GM23338 (cell line): ENCODE data around the gene TNRC18. TPM values are rescaled to one million over a fixed set of nuclear protein-coding genes. Genes with fewer than 3 reads are reported as not detected.

ENCODE experiments used
- ATAC-seq: fragments of 200-7000 bp; cut with Tn5 transposase; 3 replicates; pipeline ENCODE4 v1.9.1; 2020
- DNase-seq: peaks from one replicate; pipeline ENCODE4 v3.0.0-alpha.2; 2015; ENCODE audit warnings: low spot score
- H2AFZ ChIP-seq: fragments of 200-600 bp; sonication (generic); 2 replicates; pipeline ENCODE4 v1.8.0; 2016; ENCODE audit warnings: antibody characterized with exemption, mild to moderate bottlenecking, moderate library complexity
- H3F3A ChIP-seq: fragments of 200-600 bp; sonication (generic); replicated peaks from 2 replicates; pipeline ENCODE4 v1.8.0; 2017; ENCODE audit warnings: antibody characterized with exemption, mixed run types, low read depth
- H3K27ac ChIP-seq: fragments of 200-600 bp; sonication (generic); 2 replicates; pipeline ENCODE4 v1.6.1; 2016; ENCODE audit warnings: low read depth
- H3K27me3 ChIP-seq: fragments of 200-600 bp; sonication (generic); 2 replicates; pipeline ENCODE4 v1.8.0; 2016; ENCODE audit warnings: mild to moderate bottlenecking, mixed run types, moderate library complexity; ENCODE audit not compliant: insufficient read depth
- H3K36me3 ChIP-seq: fragments of 200-600 bp; sonication (generic); 2 replicates; pipeline ENCODE4 v1.8.0; 2016; ENCODE audit warnings: mild to moderate bottlenecking; ENCODE audit not compliant: insufficient read depth
- H3K4me1 ChIP-seq: fragments of 200-600 bp; sonication (generic); 2 replicates; pipeline ENCODE4 v1.8.0; 2016; ENCODE audit warnings: mild to moderate bottlenecking, moderate library complexity; ENCODE audit not compliant: insufficient read depth
- H3K4me2 ChIP-seq: fragments of 200-600 bp; sonication (generic); 2 replicates; pipeline ENCODE4 v1.7.1; 2017; ENCODE audit warnings: mixed run types
- H3K4me3 ChIP-seq: fragments of 200-600 bp; sonication (generic); 2 replicates; pipeline ENCODE4 v1.6.1; 2016; ENCODE audit warnings: mixed run types
- H3K79me2 ChIP-seq: fragments of 200-600 bp; sonication (generic); replicated peaks from 2 replicates; pipeline ENCODE4 v1.8.0; 2017; ENCODE audit warnings: mild to moderate bottlenecking; ENCODE audit not compliant: insufficient read depth
- H3K9me2 ChIP-seq: fragments of 200-600 bp; sonication (generic); 2 replicates; pipeline ENCODE4 v1.8.0; 2017; ENCODE audit not compliant: insufficient read depth
- H4K20me1 ChIP-seq: fragments of 200-600 bp; sonication (generic); replicated peaks from 2 replicates; pipeline ENCODE4 v1.8.0; 2017; ENCODE audit warnings: mild to moderate bottlenecking; ENCODE audit not compliant: insufficient read depth
- H3K27ac Mint-ChIP-seq: 2 replicates; pipeline ENCODE4 v1.8.0; 2020; ENCODE audit warnings: inconsistent platforms, mild to moderate bottlenecking, moderate library complexity, mixed read lengths
- H3K27me3 Mint-ChIP-seq: 3 replicates; pipeline ENCODE4 v1.8.0; 2022; ENCODE audit warnings: low read depth, mild to moderate bottlenecking, moderate library complexity, mixed read lengths, inconsistent platforms; ENCODE audit not compliant: insufficient read depth, poor library complexity
- H3K36me3 Mint-ChIP-seq: 3 replicates; pipeline ENCODE4 v1.8.0; 2021; ENCODE audit warnings: low read depth, mild to moderate bottlenecking, inconsistent platforms, moderate library complexity, mixed read lengths
- H3K4me1 Mint-ChIP-seq: 3 replicates; pipeline ENCODE4 v1.8.0; 2020; ENCODE audit warnings: mild to moderate bottlenecking, inconsistent platforms, mixed read lengths
- H3K4me3 Mint-ChIP-seq: 3 replicates; pipeline ENCODE4 v1.8.0; 2021; ENCODE audit warnings: moderate library complexity, mild to moderate bottlenecking, inconsistent platforms, mixed read lengths
- H3K9me3 Mint-ChIP-seq: 3 replicates; pipeline ENCODE4 v1.8.0; 2020; ENCODE audit warnings: moderate library complexity, mild to moderate bottlenecking, inconsistent platforms, mixed read lengths
- CREB1 ChIP-seq: fragments of 250-450 bp; sonication (Bioruptor Pico); IDR thresholded peaks from 2 replicates; pipeline ENCODE4 v1.5.0; 2020; ENCODE audit warnings: low read depth, mild to moderate bottlenecking, moderate library complexity
- EZH2phosphoT487 ChIP-seq: fragments of 200-600 bp; sonication (generic); IDR thresholded peaks from one replicate; pipeline ENCODE4 v1.8.1; 2018; ENCODE audit warnings: antibody characterized with exemption; ENCODE audit not compliant: unreplicated experiment
- NANOG ChIP-seq: IDR thresholded peaks from 2 replicates; pipeline ENCODE4 v1.6.1; 2016; ENCODE audit warnings: antibody characterized with exemption, borderline replicate concordance
- POLR2AphosphoS5 ChIP-seq: IDR thresholded peaks from 2 replicates; pipeline ENCODE4 v1.6.1; 2016; ENCODE audit warnings: antibody characterized with exemption, low read depth
- ZNF114 ChIP-seq: fragments of 250-450 bp; sonication (Bioruptor Pico); IDR thresholded peaks from 2 replicates; pipeline ENCODE4 v1.5.0; 2020; ENCODE audit warnings: mild to moderate bottlenecking, moderate library complexity
- polyA plus RNA-seq: library from polyadenylated mRNA; unstranded; fragments of >200 nt; fragmentation: Nextera tagmentation; extraction: Ambion mirVana; gene quantifications from 2 replicates; pipeline ENCODE4 v1.2.1, GENCODE V29; 2016
- total RNA-seq: library from RNA; depleted of rRNA; stranded (reverse); fragments of >200 nt; shearing (Covaris generic); gene quantifications from 2 replicates; pipeline ENCODE4 v1.2.3, GENCODE V29; 2014
- TF ChIP-seq, protein P1 (sequence below): fragments of 250-450 bp; sonication (Bioruptor Pico); IDR thresholded peaks from 2 replicates; pipeline ENCODE4 v1.5.0; 2020; ENCODE audit warnings: mild to moderate bottlenecking, moderate library complexity

TNRC18 gene
- total and polyA plus RNA-seq, 2 experiments from 2014 or later: 2.1 to 17.5 TPM

DNA sequence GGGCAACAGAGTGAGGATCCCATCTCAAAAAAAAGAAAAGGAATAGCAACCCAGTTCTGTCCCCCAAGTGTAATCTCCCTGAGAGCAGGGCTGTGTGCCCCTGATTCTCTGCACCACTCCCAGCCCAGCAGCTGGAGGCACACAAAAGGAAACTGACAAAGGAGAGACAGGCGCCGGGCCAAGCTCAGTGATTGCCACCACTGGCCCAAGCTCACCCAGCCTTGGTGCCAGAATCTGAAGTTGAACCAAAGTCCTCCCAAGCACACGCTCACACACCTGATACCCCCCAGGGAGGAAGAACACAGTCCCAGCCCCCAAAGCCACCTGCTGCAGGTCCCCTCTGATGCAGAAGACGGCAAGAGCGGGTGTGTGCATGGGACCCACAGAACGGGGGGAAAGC is 50.3 kb downstream of the TNRC18 start (continued):
- TF ChIP-seq, protein P1, sequence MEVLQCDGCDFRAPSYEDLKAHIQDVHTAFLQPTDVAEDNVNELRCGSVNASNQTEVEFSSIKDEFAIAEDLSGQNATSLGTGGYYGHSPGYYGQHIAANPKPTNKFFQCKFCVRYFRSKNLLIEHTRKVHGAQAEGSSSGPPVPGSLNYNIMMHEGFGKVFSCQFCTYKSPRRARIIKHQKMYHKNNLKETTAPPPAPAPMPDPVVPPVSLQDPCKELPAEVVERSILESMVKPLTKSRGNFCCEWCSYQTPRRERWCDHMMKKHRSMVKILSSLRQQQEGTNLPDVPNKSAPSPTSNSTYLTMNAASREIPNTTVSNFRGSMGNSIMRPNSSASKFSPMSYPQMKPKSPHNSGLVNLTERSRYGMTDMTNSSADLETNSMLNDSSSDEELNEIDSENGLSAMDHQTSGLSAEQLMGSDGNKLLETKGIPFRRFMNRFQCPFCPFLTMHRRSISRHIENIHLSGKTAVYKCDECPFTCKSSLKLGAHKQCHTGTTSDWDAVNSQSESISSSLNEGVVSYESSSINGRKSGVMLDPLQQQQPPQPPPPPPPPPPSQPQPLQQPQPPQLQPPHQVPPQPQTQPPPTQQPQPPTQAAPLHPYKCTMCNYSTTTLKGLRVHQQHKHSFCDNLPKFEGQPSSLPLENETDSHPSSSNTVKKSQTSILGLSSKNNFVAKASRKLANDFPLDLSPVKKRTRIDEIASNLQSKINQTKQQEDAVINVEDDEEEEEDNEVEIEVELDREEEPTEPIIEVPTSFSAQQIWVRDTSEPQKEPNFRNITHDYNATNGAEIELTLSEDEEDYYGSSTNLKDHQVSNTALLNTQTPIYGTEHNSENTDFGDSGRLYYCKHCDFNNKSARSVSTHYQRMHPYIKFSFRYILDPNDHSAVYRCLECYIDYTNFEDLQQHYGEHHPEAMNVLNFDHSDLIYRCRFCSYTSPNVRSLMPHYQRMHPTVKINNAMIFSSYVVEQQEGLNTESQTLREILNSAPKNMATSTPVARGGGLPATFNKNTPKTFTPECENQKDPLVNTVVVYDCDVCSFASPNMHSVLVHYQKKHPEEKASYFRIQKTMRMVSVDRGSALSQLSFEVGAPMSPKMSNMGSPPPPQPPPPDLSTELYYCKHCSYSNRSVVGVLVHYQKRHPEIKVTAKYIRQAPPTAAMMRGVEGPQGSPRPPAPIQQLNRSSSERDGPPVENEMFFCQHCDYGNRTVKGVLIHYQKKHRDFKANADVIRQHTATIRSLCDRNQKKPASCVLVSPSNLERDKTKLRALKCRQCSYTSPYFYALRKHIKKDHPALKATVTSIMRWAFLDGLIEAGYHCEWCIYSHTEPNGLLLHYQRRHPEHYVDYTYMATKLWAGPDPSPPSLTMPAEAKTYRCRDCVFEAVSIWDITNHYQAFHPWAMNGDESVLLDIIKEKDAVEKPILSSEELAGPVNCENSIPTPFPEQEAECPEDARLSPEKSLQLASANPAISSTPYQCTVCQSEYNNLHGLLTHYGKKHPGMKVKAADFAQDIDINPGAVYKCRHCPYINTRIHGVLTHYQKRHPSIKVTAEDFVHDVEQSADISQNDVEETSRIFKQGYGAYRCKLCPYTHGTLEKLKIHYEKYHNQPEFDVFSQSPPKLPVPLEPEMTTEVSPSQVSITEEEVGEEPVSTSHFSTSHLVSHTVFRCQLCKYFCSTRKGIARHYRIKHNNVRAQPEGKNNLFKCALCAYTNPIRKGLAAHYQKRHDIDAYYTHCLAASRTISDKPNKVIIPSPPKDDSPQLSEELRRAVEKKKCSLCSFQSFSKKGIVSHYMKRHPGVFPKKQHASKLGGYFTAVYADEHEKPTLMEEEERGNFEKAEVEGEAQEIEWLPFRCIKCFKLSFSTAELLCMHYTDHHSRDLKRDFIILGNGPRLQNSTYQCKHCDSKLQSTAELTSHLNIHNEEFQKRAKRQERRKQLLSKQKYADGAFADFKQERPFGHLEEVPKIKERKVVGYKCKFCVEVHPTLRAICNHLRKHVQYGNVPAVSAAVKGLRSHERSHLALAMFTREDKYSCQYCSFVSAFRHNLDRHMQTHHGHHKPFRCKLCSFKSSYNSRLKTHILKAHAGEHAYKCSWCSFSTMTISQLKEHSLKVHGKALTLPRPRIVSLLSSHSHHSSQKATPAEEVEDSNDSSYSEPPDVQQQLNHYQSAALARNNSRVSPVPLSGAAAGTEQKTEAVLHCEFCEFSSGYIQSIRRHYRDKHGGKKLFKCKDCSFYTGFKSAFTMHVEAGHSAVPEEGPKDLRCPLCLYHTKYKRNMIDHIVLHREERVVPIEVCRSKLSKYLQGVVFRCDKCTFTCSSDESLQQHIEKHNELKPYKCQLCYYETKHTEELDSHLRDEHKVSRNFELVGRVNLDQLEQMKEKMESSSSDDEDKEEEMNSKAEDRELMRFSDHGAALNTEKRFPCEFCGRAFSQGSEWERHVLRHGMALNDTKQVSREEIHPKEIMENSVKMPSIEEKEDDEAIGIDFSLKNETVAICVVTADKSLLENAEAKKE (CRISPR knock-in tag): no peak
- TF ChIP-seq CREB1 (CRISPR knock-in tag): no peak

DNA sequence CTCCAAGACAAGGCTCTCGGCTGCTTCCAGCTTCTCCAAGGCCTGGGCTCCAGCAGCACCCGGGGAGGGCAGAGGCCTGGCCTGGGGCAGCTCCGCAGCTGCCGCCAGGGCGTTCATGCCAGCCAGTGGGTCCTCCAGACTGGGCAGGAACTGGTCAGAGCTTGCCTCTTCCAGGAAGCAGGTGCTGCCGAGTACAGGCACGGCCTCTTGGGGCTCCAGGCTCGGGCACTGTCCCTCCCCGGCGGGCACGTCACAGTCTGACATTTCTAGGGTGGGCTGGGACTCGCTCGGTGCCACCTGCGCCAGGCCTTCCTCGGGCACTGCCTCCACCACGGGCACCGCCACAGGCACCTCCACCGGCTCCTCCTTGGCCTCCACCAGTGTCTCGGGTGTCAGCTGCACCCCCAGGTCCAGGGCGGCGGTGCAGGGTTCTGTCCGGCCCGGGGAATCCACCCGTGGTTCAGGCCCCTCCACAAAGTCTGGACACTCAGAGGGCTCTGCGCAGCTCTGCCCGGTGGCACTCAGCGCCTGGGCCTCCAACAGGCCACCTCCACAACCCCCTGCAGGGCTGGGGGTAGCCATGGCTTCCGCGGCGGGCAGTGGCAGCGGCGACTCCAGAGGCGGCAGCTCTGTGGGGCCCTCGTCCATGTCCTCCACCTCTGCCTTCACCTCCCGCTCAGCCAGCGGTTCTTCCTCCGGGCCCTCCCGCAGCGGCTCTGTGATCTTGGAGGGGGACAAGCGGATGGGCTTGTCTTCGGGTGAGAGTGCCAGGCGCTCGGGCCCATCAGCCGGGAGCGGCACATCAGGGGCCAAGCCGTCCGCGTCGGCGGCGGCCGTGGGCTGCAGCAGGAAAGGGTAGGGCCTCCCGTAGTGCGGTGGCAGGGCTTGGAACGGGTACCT is 52.9 kb downstream of the TNRC18 start:
- Mint-ChIP-seq H3K4me3 (no peak overlapping the region), H3K36me3 (peaks cover 5% of the 10 kb centered on the region; the same call in 2 of the 3 replicates), H3K4me1 (peaks cover 3% of the 10 kb centered on the region; the same call in 1 of the 3 replicates), H3K9me3 (no peaks in the 10 kb centered on the region), H3K27ac (no peak overlapping the region), H3K27me3 (peaks cover 12% of the 10 kb centered on the region)
- H3K27me3 ChIP-seq: no peaks in the 10 kb centered on the region
- no peak overlapping the region for H3K4me3 ChIP-seq
- H3K4me1 ChIP-seq: no peaks in the 10 kb centered on the region
- no peaks in the 10 kb centered on the region for H3K36me3 ChIP-seq
- H3K9me2 ChIP-seq: no peaks in the 10 kb centered on the region
- ATAC-seq: no peak
- H3K79me2 ChIP-seq: no peaks in the 10 kb centered on the region
- no peak overlapping the region for H3K27ac ChIP-seq
- no peak for DNase-seq
- TF ChIP-seq EZH2phosphoT487: no peak
- TF ChIP-seq ZNF114 (CRISPR knock-in tag): no peak
- TF ChIP-seq CREB1 (CRISPR knock-in tag): no peak
- TF ChIP-seq NANOG: no peak
- TF ChIP-seq POLR2AphosphoS5: no peak
- H2AFZ ChIP-seq: no peak overlapping the region
- H4K20me1 ChIP-seq: no peaks in the 10 kb centered on the region
- H3K4me2 ChIP-seq: no peak overlapping the region
- H3F3A ChIP-seq: no peaks in the 10 kb centered on the region
